Measurements from ENCODE around the gene AMPH.
"Not testable (repeated sequence)": the region's sequence is repeated elsewhere in the genome, so short reads cannot be mapped to it uniquely, and the experiment has no call there.

DNA sequence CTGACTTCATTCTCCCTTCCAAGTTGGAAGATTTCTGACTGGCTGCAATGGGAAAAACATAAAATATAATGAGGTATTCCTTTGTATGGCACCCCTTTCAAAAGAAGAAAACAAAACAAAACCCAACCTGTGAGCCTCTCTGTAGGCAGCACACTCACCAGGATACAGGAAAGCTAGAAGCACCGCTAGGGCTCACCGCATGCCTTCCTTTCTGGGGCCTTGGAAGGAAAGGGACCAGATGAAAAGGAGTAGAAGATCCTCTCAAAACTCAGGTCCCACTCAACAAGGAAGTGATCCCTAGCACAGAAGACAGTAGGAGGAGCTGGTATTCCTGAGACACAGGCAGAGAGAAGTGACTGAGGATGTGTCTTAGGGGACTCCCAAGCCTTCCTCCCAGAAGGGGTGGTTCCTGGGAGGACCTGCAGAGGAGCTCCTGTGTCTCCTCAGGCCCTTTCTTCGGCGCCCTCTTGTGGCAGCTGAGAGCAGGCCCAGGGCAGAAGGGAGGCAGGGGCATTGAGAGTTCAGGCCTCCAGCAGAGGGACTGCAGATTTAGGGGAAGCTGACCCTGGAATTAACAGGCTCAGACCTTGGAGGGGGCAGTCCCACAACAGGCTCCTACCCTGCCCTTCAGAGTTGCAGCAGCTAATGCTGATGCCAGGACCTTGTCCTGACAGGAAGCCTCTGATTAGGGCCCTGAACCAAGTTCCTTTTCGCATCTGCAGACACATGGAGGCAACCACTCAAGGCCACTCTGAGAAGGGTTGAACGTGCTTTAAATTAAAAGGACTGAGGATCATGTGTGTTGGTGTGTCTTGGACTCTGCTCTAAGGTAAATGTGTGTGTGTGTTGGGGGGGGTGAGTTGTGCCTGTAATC lies 285.6 kb downstream of the AMPH start:
- peak; percentile 83 for TF ChIP-seq CTCF (conservative IDR thresholded peaks at IDR 0.05)
- not testable (repeated sequence) for TF ChIP-seq EZH2 (IDR thresholded peaks at IDR 0.05; ENCODE audit: low read depth)
